ENCODE results near the gene IL23A.

DNA sequence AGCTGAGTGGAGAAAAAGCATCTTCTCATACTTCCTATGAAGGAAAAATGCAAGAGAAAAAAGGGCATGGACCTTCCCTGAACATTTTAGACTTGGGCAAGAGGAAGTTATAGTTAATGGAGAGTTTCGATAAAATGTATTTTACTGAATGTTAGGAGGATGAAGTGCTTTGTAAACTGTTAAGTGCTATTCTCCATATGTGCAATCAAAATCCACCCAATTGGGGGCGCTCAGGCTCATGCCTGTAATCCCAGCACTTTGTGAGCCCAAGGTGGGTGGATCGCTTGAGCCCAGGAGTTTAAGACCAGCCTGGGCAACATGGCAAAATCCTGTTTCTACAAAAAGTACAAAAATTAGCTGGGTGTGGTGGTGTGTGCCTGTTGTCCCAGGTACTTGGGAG is 21.0 kb upstream of the IL23A start:
- TF ChIP-seq, protein P1, sequence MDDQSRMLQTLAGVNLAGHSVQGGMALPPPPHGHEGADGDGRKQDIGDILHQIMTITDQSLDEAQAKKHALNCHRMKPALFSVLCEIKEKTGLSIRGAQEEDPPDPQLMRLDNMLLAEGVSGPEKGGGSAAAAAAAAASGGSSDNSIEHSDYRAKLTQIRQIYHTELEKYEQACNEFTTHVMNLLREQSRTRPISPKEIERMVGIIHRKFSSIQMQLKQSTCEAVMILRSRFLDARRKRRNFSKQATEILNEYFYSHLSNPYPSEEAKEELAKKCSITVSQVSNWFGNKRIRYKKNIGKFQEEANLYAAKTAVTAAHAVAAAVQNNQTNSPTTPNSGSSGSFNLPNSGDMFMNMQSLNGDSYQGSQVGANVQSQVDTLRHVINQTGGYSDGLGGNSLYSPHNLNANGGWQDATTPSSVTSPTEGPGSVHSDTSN (IDR thresholded peaks at IDR 0.05) = no peak
- TF ChIP-seq CHD2 (IDR thresholded peaks at IDR 0.05; ENCODE audit: low read length, partially characterized antibody) (no peak), RAD21 (IDR thresholded peaks at IDR 0.05; ENCODE audit: low read length) (no peak), POLR2AphosphoS5 (IDR thresholded peaks at IDR 0.05; ENCODE audit: low read depth, low read length) (no peak), EP300 (IDR thresholded peaks at IDR 0.05; ENCODE audit: borderline replicate concordance in 1 of 2, low read depth in 1 of 2, low read length in 1 of 2) (no peak), TAF1 (IDR thresholded peaks at IDR 0.05; ENCODE audit: borderline replicate concordance, low read depth, low read length) (no peak), FOXJ3 (CRISPR knock-in tag; IDR thresholded peaks at IDR 0.05) (no peak), YY1 (IDR thresholded peaks at IDR 0.05; ENCODE audit: low read depth) (no peak), GATA2 (CRISPR knock-in tag; IDR thresholded peaks at IDR 0.05) (no peak)
- TF ChIP-seq, protein P2, sequence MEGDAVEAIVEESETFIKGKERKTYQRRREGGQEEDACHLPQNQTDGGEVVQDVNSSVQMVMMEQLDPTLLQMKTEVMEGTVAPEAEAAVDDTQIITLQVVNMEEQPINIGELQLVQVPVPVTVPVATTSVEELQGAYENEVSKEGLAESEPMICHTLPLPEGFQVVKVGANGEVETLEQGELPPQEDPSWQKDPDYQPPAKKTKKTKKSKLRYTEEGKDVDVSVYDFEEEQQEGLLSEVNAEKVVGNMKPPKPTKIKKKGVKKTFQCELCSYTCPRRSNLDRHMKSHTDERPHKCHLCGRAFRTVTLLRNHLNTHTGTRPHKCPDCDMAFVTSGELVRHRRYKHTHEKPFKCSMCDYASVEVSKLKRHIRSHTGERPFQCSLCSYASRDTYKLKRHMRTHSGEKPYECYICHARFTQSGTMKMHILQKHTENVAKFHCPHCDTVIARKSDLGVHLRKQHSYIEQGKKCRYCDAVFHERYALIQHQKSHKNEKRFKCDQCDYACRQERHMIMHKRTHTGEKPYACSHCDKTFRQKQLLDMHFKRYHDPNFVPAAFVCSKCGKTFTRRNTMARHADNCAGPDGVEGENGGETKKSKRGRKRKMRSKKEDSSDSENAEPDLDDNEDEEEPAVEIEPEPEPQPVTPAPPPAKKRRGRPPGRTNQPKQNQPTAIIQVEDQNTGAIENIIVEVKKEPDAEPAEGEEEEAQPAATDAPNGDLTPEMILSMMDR (IDR thresholded peaks at IDR 0.05) = no peak; the same call in 1 of the 2 replicates
- TF ChIP-seq, protein P3, sequence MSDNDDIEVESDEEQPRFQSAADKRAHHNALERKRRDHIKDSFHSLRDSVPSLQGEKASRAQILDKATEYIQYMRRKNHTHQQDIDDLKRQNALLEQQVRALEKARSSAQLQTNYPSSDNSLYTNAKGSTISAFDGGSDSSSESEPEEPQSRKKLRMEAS (IDR thresholded peaks at IDR 0.05; ENCODE audit: low read depth) = no peak
- TF ChIP-seq, protein P4, sequence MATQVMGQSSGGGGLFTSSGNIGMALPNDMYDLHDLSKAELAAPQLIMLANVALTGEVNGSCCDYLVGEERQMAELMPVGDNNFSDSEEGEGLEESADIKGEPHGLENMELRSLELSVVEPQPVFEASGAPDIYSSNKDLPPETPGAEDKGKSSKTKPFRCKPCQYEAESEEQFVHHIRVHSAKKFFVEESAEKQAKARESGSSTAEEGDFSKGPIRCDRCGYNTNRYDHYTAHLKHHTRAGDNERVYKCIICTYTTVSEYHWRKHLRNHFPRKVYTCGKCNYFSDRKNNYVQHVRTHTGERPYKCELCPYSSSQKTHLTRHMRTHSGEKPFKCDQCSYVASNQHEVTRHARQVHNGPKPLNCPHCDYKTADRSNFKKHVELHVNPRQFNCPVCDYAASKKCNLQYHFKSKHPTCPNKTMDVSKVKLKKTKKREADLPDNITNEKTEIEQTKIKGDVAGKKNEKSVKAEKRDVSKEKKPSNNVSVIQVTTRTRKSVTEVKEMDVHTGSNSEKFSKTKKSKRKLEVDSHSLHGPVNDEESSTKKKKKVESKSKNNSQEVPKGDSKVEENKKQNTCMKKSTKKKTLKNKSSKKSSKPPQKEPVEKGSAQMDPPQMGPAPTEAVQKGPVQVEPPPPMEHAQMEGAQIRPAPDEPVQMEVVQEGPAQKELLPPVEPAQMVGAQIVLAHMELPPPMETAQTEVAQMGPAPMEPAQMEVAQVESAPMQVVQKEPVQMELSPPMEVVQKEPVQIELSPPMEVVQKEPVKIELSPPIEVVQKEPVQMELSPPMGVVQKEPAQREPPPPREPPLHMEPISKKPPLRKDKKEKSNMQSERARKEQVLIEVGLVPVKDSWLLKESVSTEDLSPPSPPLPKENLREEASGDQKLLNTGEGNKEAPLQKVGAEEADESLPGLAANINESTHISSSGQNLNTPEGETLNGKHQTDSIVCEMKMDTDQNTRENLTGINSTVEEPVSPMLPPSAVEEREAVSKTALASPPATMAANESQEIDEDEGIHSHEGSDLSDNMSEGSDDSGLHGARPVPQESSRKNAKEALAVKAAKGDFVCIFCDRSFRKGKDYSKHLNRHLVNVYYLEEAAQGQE (IDR thresholded peaks at IDR 0.05; ENCODE audit: low read depth, low read length) = no peak
- TF ChIP-seq, protein P5, sequence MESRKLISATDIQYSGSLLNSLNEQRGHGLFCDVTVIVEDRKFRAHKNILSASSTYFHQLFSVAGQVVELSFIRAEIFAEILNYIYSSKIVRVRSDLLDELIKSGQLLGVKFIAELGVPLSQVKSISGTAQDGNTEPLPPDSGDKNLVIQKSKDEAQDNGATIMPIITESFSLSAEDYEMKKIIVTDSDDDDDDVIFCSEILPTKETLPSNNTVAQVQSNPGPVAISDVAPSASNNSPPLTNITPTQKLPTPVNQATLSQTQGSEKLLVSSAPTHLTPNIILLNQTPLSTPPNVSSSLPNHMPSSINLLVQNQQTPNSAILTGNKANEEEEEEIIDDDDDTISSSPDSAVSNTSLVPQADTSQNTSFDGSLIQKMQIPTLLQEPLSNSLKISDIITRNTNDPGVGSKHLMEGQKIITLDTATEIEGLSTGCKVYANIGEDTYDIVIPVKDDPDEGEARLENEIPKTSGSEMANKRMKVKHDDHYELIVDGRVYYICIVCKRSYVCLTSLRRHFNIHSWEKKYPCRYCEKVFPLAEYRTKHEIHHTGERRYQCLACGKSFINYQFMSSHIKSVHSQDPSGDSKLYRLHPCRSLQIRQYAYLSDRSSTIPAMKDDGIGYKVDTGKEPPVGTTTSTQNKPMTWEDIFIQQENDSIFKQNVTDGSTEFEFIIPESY (IDR thresholded peaks at IDR 0.05; ENCODE audit: borderline replicate concordance, low read depth) = no peak

All from SK-N-SH (cell line).